GM12878 (cell line): ENCODE results near the gene CNGB1.

ENCODE experiments used
- CREB1 ChIP-seq: IDR thresholded peaks from 2 replicates; pipeline ENCODE4 v1.6.1; 2012; ENCODE audit warnings: low read depth, mild to moderate bottlenecking, inconsistent platforms
- CTCF ChIP-seq, 3 experiments: IDR thresholded peaks in 2 of 3; conservative IDR thresholded peaks in 1 of 3; 2 replicates each; pipeline ENCODE4 v1.5.1; 2011; ENCODE audit warnings: low read depth in 3 of 3, low read length in 3 of 3, mild to moderate bottlenecking in 3 of 3, control low read depth in 2 of 3, moderate library complexity in 2 of 3, inconsistent platforms in 1 of 3, mixed read lengths in 1 of 3; ENCODE audit not compliant: control insufficient read depth in 2 of 3, insufficient read depth in 1 of 3; ENCODE audit errors: extremely low read depth in 1 of 3
- EZH2 ChIP-seq: IDR thresholded peaks from 2 replicates; pipeline ENCODE4 v1.6.1; 2012; ENCODE audit warnings: low read depth, mild to moderate bottlenecking, control low read depth, inconsistent platforms, low read length, borderline replicate concordance; ENCODE audit not compliant: control insufficient read depth
- FOXM1 ChIP-seq: IDR thresholded peaks from 2 replicates; pipeline ENCODE4 v1.6.1; 2012; ENCODE audit warnings: low read depth, mild to moderate bottlenecking, inconsistent platforms, low read length, moderate library complexity
- NR2F1 ChIP-seq: fragments of 450-650 bp; conservative IDR thresholded peaks from 2 replicates; pipeline ENCODE4 v1.6.1; 2017; ENCODE audit warnings: mild to moderate bottlenecking
- POLR2A ChIP-seq: IDR thresholded peaks from 2 replicates; pipeline ENCODE4 v1.6.1; 2011; ENCODE audit warnings: low read depth, mild to moderate bottlenecking, low read length
- RBBP5 ChIP-seq: fragments of 200-600 bp; sonication (generic); conservative IDR thresholded peaks from 2 replicates; pipeline ENCODE4 v1.6.1; 2016
- SMC3 ChIP-seq: IDR thresholded peaks from 2 replicates; pipeline ENCODE4 v1.6.1; 2011; ENCODE audit warnings: low read length, improper control_type of control experiment, borderline replicate concordance
- ZNF274 ChIP-seq: IDR thresholded peaks from one replicate; pipeline ENCODE4 v1.8.0; 2011; ENCODE audit not compliant: insufficient read length, insufficient read depth
- TF ChIP-seq, protein P1 (sequence below): IDR thresholded peaks from 2 replicates; pipeline ENCODE4 v1.6.1; 2012; ENCODE audit warnings: low read depth, low read length, improper control_type of control experiment
- TF ChIP-seq, protein P2 (sequence below): IDR thresholded peaks from 2 replicates; pipeline ENCODE4 v1.6.1; 2012; ENCODE audit warnings: low read depth, low read length, improper control_type of control experiment

DNA sequence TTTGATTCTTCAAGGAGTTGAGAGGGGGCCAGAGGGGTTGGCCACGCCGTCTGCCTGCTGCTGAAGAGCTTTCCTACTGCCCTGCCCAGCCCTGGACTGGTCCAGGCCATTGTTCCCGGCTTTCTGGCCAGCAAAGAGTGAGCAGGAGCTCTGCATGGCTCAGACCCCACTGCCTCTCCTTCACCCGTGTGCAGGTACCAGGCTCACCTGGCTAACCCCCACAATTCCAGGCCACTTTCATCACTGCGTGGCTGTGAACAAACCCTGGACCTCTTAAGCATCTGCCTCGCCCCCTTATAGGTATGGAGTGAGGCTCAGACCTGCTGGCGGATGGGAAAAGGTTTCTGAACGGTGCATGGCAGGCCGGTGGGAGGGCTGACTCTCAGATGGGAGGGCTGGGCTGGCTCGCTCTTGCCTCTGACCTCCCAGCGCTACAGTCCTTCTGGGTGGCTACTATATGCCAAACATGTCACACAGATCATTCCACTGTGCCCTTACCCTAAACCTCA, 20.7 kb upstream of the CNGB1 start:
- TF ChIP-seq, protein P1, sequence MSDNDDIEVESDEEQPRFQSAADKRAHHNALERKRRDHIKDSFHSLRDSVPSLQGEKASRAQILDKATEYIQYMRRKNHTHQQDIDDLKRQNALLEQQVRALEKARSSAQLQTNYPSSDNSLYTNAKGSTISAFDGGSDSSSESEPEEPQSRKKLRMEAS: no peak
- TF ChIP-seq NR2F1 (no peak), CREB1 (no peak), RBBP5 (no peak), EZH2 (no peak), SMC3 (no peak), FOXM1 (no peak), POLR2A (no peak), ZNF274 (no peak), CTCF (IDR thresholded peaks at IDR 0.05 in 2 of 3, conservative IDR thresholded peaks at IDR 0.05 in 1 of 3; ENCODE audit: control insufficient read depth in 2 of 3, extremely low read depth in 1 of 3, insufficient read depth in 1 of 3, low read depth in 3 of 3, low read length in 3 of 3) (no peak)
- TF ChIP-seq, protein P2, sequence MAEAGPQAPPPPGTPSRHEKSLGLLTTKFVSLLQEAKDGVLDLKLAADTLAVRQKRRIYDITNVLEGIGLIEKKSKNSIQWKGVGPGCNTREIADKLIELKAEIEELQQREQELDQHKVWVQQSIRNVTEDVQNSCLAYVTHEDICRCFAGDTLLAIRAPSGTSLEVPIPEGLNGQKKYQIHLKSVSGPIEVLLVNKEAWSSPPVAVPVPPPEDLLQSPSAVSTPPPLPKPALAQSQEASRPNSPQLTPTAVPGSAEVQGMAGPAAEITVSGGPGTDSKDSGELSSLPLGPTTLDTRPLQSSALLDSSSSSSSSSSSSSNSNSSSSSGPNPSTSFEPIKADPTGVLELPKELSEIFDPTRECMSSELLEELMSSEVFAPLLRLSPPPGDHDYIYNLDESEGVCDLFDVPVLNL: no peak
